HG02759 (cell line): Measurements from ENCODE around the gene EPHA4.

Experiments used
- ATAC-seq: cut with Tn5 transposase; IDR thresholded peaks from one replicate; pipeline ENCODE4 v1.9.1; 2021; ENCODE audit warnings: mild to moderate bottlenecking, moderate library complexity; ENCODE audit not compliant: unreplicated experiment

Gene EPHA4

GRCh38 chr2:221478485-221478863, 93.6 kb downstream of the EPHA4 start:
- ATAC-seq: no peak

GRCh38 chr2:221477714-221478484, 94.2 kb downstream of the EPHA4 start:
- ATAC-seq: no peak

- no peak for ATAC-seq
Measured at GRCh38 chr2:221476195-221476594, 95.9 kb downstream of the EPHA4 start.

GRCh38 chr2:221473451-221473850, 98.7 kb downstream of the EPHA4 start:
- no peak for ATAC-seq

GRCh38 chr2:221468317-221468716, 103.8 kb downstream of the EPHA4 start:
- ATAC-seq: no peak

- ATAC-seq: no peak
Measured at GRCh38 chr2:221467610-221468009, 104.5 kb downstream of the EPHA4 start.

GRCh38 chr2:221466744-221467143, 105.4 kb downstream of the EPHA4 start:
- ATAC-seq: no peak

- ATAC-seq: peak; percentile 59
Measured at GRCh38 chr2:221465776-221466175, 106.3 kb downstream of the EPHA4 start.

- no peak for ATAC-seq
Measured at GRCh38 chr2:221464971-221465370, 107.1 kb downstream of the EPHA4 start.

- no peak for ATAC-seq
Measured at GRCh38 chr2:221463241-221463896, 108.7 kb downstream of the EPHA4 start.

- no peak for ATAC-seq
Measured at GRCh38 chr2:221461901-221462300, 110.2 kb downstream of the EPHA4 start.

- no peak for ATAC-seq
Measured at GRCh38 chr2:221460136-221460535, 112.0 kb downstream of the EPHA4 start.

GRCh38 chr2:221458578-221458977, 113.5 kb downstream of the EPHA4 start:
- ATAC-seq: no peak

GRCh38 chr2:221455214-221455613, 116.9 kb downstream of the EPHA4 start:
- ATAC-seq: no peak

- no peak for ATAC-seq
Measured at GRCh38 chr2:221454459-221455105, 117.5 kb downstream of the EPHA4 start.

GRCh38 chr2:221451862-221452788, 120.0 kb downstream of the EPHA4 start:
- no peak for ATAC-seq

GRCh38 chr2:221450280-221450679, 121.8 kb downstream of the EPHA4 start:
- no peak for ATAC-seq

- ATAC-seq: no peak
Measured at GRCh38 chr2:221449406-221449805, 122.7 kb downstream of the EPHA4 start.

GRCh38 chr2:221448844-221449390, 123.2 kb downstream of the EPHA4 start:
- no peak for ATAC-seq

GRCh38 chr2:221448057-221448843, 123.9 kb downstream of the EPHA4 start:
- no peak for ATAC-seq
